ENCODE measurements around the gene STAG1.

DNA sequence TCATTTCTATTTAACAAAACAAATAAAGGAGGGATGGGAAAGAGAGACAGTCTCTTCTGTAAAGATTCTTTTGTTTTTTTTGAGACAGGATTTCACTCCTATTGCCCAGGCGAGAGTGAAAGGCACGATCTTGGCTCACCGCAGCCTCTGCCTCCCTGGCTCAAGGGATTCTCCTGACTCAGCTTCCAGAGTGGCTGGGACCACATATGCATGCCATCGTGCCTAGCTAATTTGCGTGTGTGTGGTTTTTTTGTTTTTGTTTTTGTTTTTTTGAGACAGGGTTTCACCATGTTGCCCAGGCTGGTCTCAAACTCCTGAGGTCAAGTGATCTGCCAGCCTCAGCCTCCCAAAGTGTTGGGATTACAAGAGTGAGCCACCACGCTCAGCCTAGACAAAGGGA is 23.3 kb downstream of the STAG1 start:
- no peak for TF ChIP-seq POLR2A (IDR thresholded peaks at IDR 0.05)
- TF ChIP-seq, protein P1, sequence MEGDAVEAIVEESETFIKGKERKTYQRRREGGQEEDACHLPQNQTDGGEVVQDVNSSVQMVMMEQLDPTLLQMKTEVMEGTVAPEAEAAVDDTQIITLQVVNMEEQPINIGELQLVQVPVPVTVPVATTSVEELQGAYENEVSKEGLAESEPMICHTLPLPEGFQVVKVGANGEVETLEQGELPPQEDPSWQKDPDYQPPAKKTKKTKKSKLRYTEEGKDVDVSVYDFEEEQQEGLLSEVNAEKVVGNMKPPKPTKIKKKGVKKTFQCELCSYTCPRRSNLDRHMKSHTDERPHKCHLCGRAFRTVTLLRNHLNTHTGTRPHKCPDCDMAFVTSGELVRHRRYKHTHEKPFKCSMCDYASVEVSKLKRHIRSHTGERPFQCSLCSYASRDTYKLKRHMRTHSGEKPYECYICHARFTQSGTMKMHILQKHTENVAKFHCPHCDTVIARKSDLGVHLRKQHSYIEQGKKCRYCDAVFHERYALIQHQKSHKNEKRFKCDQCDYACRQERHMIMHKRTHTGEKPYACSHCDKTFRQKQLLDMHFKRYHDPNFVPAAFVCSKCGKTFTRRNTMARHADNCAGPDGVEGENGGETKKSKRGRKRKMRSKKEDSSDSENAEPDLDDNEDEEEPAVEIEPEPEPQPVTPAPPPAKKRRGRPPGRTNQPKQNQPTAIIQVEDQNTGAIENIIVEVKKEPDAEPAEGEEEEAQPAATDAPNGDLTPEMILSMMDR (IDR thresholded peaks at IDR 0.05), result no peak

Data from vagina (tissue), 2 donors.